ENCODE results near the gene GAS7. TPM values are rescaled to one million over a fixed set of nuclear protein-coding genes. Genes with fewer than 3 reads are reported as not detected.

Gene GAS7
- total RNA-seq, 1 donor from 2014 or later, result 72.7 TPM

DNA sequence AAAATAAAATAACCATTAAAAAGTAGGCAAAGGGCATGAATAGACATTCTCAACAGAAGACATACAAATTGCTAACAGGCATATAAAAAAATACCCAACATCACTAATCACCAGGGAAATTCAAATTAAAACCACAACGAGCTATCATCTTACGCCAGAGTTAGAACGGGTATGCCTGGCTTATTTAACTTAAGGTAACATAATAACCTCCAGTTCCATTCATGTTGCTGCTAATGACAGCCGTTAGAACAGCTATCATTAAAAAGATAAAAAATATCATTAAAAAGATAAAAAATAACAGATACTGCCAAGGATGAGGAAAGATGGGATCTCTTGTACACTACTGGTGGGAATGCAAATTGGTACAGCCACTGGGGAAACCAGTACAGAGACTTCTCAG lies 89.3 kb downstream of the GAS7 start:
- no peaks in the 10 kb centered on the region for H3K9me3 Mint-ChIP-seq
- H3K27me3 Mint-ChIP-seq (ENCODE audit: low read depth), result peaks cover 3% of the 10 kb centered on the region
- H3K27ac Mint-ChIP-seq (ENCODE audit: unreplicated experiment), result no peak overlapping the region
- DNase-seq (ENCODE audit: low read depth, low spot score), result no peak
- H3K4me3 Mint-ChIP-seq, result no peak overlapping the region
- H3K4me1 Mint-ChIP-seq, result peaks cover 5% of the 10 kb centered on the region
- no peaks in the 10 kb centered on the region for H3K36me3 Mint-ChIP-seq (ENCODE audit: low read depth)
- TF ChIP-seq, protein P1, sequence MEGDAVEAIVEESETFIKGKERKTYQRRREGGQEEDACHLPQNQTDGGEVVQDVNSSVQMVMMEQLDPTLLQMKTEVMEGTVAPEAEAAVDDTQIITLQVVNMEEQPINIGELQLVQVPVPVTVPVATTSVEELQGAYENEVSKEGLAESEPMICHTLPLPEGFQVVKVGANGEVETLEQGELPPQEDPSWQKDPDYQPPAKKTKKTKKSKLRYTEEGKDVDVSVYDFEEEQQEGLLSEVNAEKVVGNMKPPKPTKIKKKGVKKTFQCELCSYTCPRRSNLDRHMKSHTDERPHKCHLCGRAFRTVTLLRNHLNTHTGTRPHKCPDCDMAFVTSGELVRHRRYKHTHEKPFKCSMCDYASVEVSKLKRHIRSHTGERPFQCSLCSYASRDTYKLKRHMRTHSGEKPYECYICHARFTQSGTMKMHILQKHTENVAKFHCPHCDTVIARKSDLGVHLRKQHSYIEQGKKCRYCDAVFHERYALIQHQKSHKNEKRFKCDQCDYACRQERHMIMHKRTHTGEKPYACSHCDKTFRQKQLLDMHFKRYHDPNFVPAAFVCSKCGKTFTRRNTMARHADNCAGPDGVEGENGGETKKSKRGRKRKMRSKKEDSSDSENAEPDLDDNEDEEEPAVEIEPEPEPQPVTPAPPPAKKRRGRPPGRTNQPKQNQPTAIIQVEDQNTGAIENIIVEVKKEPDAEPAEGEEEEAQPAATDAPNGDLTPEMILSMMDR (conservative IDR thresholded peaks at IDR 0.05), result no peak

DNA sequence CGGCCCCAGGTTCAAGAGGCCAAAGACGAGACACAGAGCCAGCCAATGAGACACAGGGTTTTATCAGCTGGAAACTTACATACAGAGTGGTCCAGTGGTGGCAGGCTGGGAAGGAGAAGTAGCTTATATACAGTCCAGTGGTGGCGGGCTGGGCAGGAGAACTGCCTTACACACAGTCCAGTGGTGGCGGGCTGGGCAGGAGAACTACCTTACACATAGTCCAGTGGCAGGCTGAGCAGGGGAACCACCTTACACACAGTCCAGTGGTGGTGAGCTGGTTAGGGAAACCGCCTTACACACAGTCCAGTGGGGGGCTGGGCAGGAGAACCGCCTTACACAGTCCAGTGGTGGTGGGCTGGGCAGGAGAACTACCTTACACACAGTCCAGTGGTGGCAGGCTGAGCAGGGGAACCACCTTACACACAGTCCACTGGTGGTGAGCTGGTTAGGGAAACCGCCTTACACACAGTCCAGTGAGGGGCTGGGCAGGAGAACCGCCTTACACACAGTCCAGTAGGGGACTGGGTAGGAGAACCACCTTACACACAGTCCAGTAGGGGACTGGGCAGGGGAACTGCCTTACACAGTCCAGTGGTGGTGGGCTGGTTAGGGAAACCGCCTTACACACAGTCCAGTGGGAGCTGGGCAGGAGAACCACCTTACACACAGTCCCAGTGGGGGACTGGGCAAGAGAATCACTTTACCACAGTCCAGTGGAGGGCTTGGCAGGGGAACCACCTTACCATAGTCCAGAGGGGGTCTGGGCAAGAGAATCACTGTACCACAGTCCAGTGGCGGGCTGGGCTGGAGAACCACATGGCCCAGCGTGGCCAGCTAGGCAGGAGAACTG lies 90.9 kb downstream of the GAS7 start:
- Mint-ChIP-seq H3K27ac (ENCODE audit: unreplicated experiment) (peak overlapping the region; percentile 65), H3K4me3 (no peak overlapping the region), H3K27me3 (ENCODE audit: low read depth) (peaks cover 3% of the 10 kb centered on the region), H3K4me1 (peaks cover 5% of the 10 kb centered on the region), H3K9me3 (no peaks in the 10 kb centered on the region), H3K36me3 (ENCODE audit: low read depth) (no peaks in the 10 kb centered on the region)
- DNase-seq (ENCODE audit: low read depth, low spot score), result no peak
- TF ChIP-seq, protein P1 (conservative IDR thresholded peaks at IDR 0.05), result no peak

GRCh38 chr17:10106067-10106466 lies 92.3 kb downstream of the GAS7 start:
- Mint-ChIP-seq H3K4me3 (no peak overlapping the region), H3K36me3 (ENCODE audit: low read depth) (no peaks in the 10 kb centered on the region), H3K27me3 (ENCODE audit: low read depth) (peaks cover 3% of the 10 kb centered on the region), H3K9me3 (no peaks in the 10 kb centered on the region), H3K27ac (ENCODE audit: unreplicated experiment) (no peak overlapping the region), H3K4me1 (peaks cover 5% of the 10 kb centered on the region)
- DNase-seq (ENCODE audit: low read depth, low spot score), result no peak
- TF ChIP-seq, protein P1 (conservative IDR thresholded peaks at IDR 0.05), result no peak

DNA sequence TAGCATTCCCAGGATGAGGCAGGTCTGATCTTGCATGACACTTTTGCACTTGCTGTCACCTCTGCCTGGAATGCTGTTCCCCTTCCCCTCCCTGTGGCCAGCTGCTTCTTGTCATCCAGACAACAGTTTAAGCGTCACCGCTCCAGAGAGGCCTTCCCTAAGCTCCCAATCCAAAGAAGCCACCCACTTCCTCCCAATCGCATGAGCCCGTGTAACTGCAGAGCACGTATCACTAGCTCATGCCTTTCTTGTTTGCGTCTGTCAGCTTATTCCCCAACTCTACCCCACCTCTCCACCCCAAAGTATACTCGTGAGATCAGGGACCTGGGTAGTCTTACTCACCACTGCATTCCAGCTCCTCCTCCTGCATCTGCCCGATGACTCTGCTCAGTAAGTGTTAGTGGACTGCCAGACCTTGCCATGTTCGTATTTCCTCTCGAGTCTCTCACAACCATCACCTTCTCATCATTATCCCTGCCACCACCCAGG lies 92.8 kb downstream of the GAS7 start:
- H3K4me1 Mint-ChIP-seq, result peaks cover 5% of the 10 kb centered on the region
- no peak overlapping the region for H3K27ac Mint-ChIP-seq (ENCODE audit: unreplicated experiment)
- peaks cover 3% of the 10 kb centered on the region for H3K27me3 Mint-ChIP-seq (ENCODE audit: low read depth)
- no peak for DNase-seq (ENCODE audit: low read depth, low spot score)
- TF ChIP-seq, protein P1 (conservative IDR thresholded peaks at IDR 0.05), result no peak
- no peaks in the 10 kb centered on the region for H3K36me3 Mint-ChIP-seq (ENCODE audit: low read depth)
- no peak overlapping the region for H3K4me3 Mint-ChIP-seq
- H3K9me3 Mint-ChIP-seq, result no peaks in the 10 kb centered on the region

DNA sequence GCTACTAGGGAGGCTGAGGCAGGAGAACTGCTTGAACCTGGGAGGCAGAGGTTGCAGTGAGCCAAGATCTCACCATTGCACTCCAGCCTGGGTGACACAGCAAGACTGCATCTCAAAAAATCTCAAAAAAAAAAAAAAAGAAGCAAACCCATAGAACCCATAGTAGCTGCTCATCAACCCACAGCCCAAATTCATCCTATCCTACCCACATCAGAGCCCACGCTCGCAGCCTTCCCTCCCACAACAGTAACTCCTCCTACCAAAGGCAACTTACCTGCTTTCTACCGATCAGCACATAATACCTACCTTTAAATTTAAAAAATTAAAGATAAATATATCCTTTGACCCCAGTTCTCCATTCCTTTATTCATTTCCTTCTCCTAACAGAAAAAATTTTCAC lies 94.7 kb downstream of the GAS7 start:
- Mint-ChIP-seq H3K4me1 (peaks cover 2% of the 10 kb centered on the region), H3K27me3 (ENCODE audit: low read depth) (peaks cover 3% of the 10 kb centered on the region), H3K4me3 (no peak overlapping the region), H3K27ac (ENCODE audit: unreplicated experiment) (no peak overlapping the region), H3K9me3 (no peaks in the 10 kb centered on the region), H3K36me3 (ENCODE audit: low read depth) (no peaks in the 10 kb centered on the region)
- TF ChIP-seq, protein P1 (conservative IDR thresholded peaks at IDR 0.05), result no peak
- DNase-seq (ENCODE audit: low read depth, low spot score), result no peak

All from neural crest cell (in vitro differentiated cells).